IPS DF 4.7 (cell line): ENCODE data around the gene SRCAP.
"Not testable (repeated sequence)": the region's sequence is repeated elsewhere in the genome, so short reads cannot be mapped to it uniquely, and the experiment has no call there.

Experiments
- DNase-seq: peaks from one replicate; pipeline ENCODE4 v3.0.0-alpha.2; 2013; ENCODE audit warnings: low spot score; ENCODE audit errors: extremely low read depth

The SRCAP gene

GRCh38 chr16:30663820-30664219 lies 35.2 kb upstream of the SRCAP start:
- no peak for DNase-seq

GRCh38 chr16:30664616-30665109 lies 34.3 kb upstream of the SRCAP start:
- DNase-seq, result no peak

- DNase-seq, result no peak
Measured at GRCh38 chr16:30665155-30665829, 33.7 kb upstream of the SRCAP start.

GRCh38 chr16:30665830-30666190 lies 33.2 kb upstream of the SRCAP start:
- DNase-seq, result no peak

- no peak for DNase-seq
Measured at GRCh38 chr16:30666681-30667080, 32.3 kb upstream of the SRCAP start.

GRCh38 chr16:30667361-30667905 lies 31.5 kb upstream of the SRCAP start:
- DNase-seq, result no peak

GRCh38 chr16:30668393-30668792 lies 30.6 kb upstream of the SRCAP start:
- no peak for DNase-seq

- DNase-seq, result no peak
Measured at GRCh38 chr16:30669026-30669902, 29.7 kb upstream of the SRCAP start.

- no peak for DNase-seq
Measured at GRCh38 chr16:30669903-30670824, 28.8 kb upstream of the SRCAP start.

GRCh38 chr16:30675143-30675542 lies 23.8 kb upstream of the SRCAP start:
- DNase-seq, result no peak

GRCh38 chr16:30677931-30678585 lies 20.9 kb upstream of the SRCAP start:
- DNase-seq, result peak; percentile 91

GRCh38 chr16:30678586-30678970 lies 20.4 kb upstream of the SRCAP start:
- no peak for DNase-seq

GRCh38 chr16:30680326-30680725 lies 18.6 kb upstream of the SRCAP start:
- DNase-seq, result no peak

GRCh38 chr16:30688701-30689100 lies 10.3 kb upstream of the SRCAP start:
- no peak for DNase-seq

- DNase-seq, result no peak
Measured at GRCh38 chr16:30691907-30692306, 7.1 kb upstream of the SRCAP start.

GRCh38 chr16:30692396-30693064 lies 6.4 kb upstream of the SRCAP start:
- no peak for DNase-seq

GRCh38 chr16:30694926-30695693 lies 3.9 kb upstream of the SRCAP start:
- DNase-seq, result no peak

- DNase-seq, result not testable (repeated sequence)
Measured at GRCh38 chr16:30696646-30697045, 2.3 kb upstream of the SRCAP start.
